NT2/D1 (cell line): ENCODE measurements around the gene RIPK3.

Source experiments
- DNase-seq: peaks from one replicate; pipeline ENCODE4 v3.0.0-alpha.2; 2011; ENCODE audit warnings: low read depth, low spot score
- H3K27me3 ChIP-seq: 2 replicates; pipeline ENCODE4 v1.6.0; 2011; ENCODE audit warnings: mild to moderate bottlenecking; ENCODE audit not compliant: insufficient read length, insufficient read depth
- H3K36me3 ChIP-seq: 2 replicates; pipeline ENCODE4 v1.6.1; 2011; ENCODE audit warnings: mild to moderate bottlenecking, low read length, mixed read lengths; ENCODE audit not compliant: insufficient read depth, insufficient read length
- H3K4me1 ChIP-seq: 2 replicates; pipeline ENCODE4 v1.5.1; 2011; ENCODE audit not compliant: insufficient read depth, insufficient read length
- H3K4me3 ChIP-seq: 2 replicates; pipeline ENCODE4 v1.5.1; 2011; ENCODE audit warnings: low read depth; ENCODE audit not compliant: insufficient read length
- H3K9ac ChIP-seq: 2 replicates; pipeline ENCODE4 v1.6.0; 2011; ENCODE audit warnings: low read depth; ENCODE audit not compliant: insufficient read length
- H3K9me3 ChIP-seq: 2 replicates; pipeline ENCODE4 v1.5.1; 2011; ENCODE audit warnings: mild to moderate bottlenecking, low read length; ENCODE audit not compliant: insufficient read depth
- SUZ12 ChIP-seq: IDR thresholded peaks from 2 replicates; pipeline ENCODE4 v1.6.1; 2011; ENCODE audit not compliant: insufficient read length, insufficient read depth; ENCODE audit errors: extremely low read depth
- YY1 ChIP-seq: IDR thresholded peaks from 2 replicates; pipeline ENCODE4 v1.6.1; 2011; ENCODE audit not compliant: insufficient read length, insufficient read depth
- ZNF274 ChIP-seq: IDR thresholded peaks from 2 replicates; pipeline ENCODE4 v1.6.1; 2011; ENCODE audit warnings: mild to moderate bottlenecking, low read depth, low read length

Gene RIPK3

GRCh38 chr14:24325041-24325530, 14.7 kb downstream of the RIPK3 start:
- Histone ChIP-seq H3K9me3 (no peaks in the 10 kb centered on the region), H3K9ac (no peak overlapping the region), H3K36me3 (no peaks in the 10 kb centered on the region), H3K27me3 (peaks cover 8% of the 10 kb centered on the region), H3K4me1 (no peaks in the 10 kb centered on the region), H3K4me3 (no peak overlapping the region)
- TF ChIP-seq YY1 = no peak
- no peak for TF ChIP-seq SUZ12
- TF ChIP-seq ZNF274 = no peak
- no peak for DNase-seq

DNA sequence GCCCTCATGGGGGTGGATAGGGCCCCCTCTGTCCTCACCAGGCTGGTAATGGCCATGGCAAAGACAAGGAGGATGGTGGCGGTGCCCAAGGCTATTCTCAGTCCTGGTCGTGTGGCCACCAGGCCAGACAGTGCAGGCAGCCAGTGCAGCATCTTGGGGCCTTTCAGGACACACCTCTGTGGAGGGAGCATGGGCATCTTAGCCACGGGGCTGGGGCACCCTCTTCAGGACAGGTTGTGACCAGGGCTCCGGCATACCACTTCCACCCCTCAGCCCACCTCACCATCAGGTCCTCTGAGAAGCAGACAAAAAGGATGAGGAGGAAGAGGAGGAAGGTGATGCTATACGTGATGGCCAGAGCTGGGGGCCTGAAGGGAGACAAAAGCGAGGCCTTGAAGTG, 15.8 kb downstream of the RIPK3 start:
- TF ChIP-seq SUZ12 (no peak), YY1 (no peak), ZNF274 (no peak)
- Histone ChIP-seq H3K4me1 (no peaks in the 10 kb centered on the region), H3K9me3 (no peaks in the 10 kb centered on the region), H3K4me3 (no peak overlapping the region), H3K27me3 (peaks cover 2% of the 10 kb centered on the region), H3K9ac (no peak overlapping the region), H3K36me3 (no peaks in the 10 kb centered on the region)
- no peak for DNase-seq

DNA sequence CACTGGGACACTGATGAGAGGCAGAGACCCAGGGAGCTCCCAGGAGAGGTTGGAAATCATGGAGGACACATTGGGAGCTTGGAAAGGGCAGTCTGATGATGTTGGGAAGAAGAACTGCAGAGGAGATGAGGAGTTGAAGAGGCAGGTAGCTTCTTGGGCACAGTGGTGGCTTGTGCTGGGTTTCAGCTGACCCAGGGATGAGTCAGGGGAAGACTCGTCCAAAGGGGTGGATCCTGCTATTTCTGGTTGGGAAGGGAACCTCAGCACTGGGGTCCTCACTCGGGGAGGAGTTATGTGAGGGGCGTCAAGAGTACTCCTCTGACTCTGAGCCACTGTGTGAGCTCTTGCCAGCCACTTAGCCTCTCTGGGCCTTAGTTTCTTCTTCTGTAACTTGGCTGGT, 16.4 kb downstream of the RIPK3 start:
- Histone ChIP-seq H3K27me3 (no peaks in the 10 kb centered on the region), H3K9me3 (no peaks in the 10 kb centered on the region), H3K4me1 (no peaks in the 10 kb centered on the region), H3K36me3 (no peaks in the 10 kb centered on the region), H3K9ac (no peak overlapping the region), H3K4me3 (no peak overlapping the region)
- DNase-seq = no peak
- TF ChIP-seq YY1 (no peak), SUZ12 (no peak), ZNF274 (no peak)

- TF ChIP-seq YY1 = no peak
- no peak for TF ChIP-seq ZNF274
- no peak for TF ChIP-seq SUZ12
- Histone ChIP-seq H3K36me3 (no peaks in the 10 kb centered on the region), H3K9ac (no peak overlapping the region)
Observed at GRCh38 chr14:24322672-24323071, 17.1 kb downstream of the RIPK3 start.

DNA sequence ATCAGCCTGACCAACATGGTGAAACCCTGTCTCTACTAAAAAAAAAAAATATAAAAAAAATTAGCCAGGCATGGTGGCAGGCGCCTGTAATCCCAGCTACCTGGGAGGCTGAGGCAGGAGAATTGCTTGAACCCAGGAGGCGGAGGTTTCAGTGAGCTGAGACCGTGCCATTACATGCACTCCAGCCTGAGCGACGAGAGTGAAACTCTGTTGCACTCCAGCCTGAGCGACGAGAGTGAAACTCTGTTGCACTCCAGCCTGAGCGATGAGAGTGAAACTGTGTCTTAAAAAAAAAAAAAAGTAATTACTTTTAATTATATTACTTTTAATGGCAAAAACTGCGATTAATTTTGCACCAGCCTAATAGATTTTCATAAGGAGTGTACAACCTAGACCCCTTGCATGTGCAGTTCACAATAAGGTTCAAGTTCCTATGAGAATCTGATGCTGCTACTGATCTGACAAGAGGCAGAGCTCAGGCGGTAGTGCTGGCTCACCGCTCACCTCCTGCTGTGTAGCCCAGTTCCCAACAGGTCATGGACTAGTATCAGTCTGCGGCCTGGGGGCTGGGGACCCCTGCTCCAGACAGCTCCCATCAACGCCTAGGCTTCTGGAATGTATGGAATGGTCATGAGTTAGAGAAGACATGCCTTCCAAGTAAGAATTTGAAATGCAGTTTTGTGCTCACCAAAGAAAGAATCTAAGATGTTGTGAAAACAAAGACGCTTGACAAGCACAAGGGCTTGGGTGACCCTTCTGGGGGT, 18.4 kb downstream of the RIPK3 start:
- DNase-seq = no peak
- Histone ChIP-seq H3K9ac (no peak overlapping the region), H3K36me3 (peaks cover 1% of the 10 kb centered on the region), H3K4me3 (no peak overlapping the region), H3K27me3 (no peaks in the 10 kb centered on the region), H3K9me3 (no peaks in the 10 kb centered on the region), H3K4me1 (no peaks in the 10 kb centered on the region)
- TF ChIP-seq YY1 (no peak), SUZ12 (no peak), ZNF274 (no peak)

More at GRCh38 chr14:24322672-24323071, 17.1 kb downstream of the RIPK3 start:
- Histone ChIP-seq H3K4me1 (no peaks in the 10 kb centered on the region), H3K4me3 (no peak overlapping the region), H3K9me3 (no peaks in the 10 kb centered on the region), H3K27me3 (no peaks in the 10 kb centered on the region)
- no peak for DNase-seq

- H3K36me3 ChIP-seq = peaks cover 22% of the 10 kb centered on the region
- no peak for DNase-seq
- no peaks in the 10 kb centered on the region for H3K4me1 ChIP-seq
- no peak overlapping the region for H3K4me3 ChIP-seq
- H3K9ac ChIP-seq = no peak overlapping the region
- TF ChIP-seq SUZ12 (no peak), YY1 (no peak), ZNF274 (no peak)
- no peaks in the 10 kb centered on the region for H3K27me3 ChIP-seq
- H3K9me3 ChIP-seq = no peaks in the 10 kb centered on the region
Observed at GRCh38 chr14:24317141-24317928, 22.5 kb downstream of the RIPK3 start.

DNA sequence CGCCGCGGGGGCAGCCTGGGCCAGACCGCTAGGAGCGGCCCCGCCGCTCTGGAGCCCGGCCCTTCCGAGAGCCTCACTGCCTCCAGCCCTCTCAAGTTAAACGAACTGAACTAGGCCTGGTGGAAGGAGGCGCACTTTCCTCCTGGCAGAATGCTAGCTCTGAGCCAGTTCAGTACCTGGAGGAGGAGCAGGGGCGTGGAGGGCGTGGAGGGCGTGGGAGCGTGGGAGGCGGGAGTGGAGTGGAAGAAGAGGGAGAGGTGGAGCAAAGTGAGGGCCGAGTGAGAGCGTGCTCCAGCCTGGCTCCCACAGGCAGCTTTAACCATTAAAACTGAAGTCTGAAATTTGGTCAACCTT, 23.2 kb downstream of the RIPK3 start:
- Histone ChIP-seq H3K36me3 (peaks cover 29% of the 10 kb centered on the region), H3K4me3 (no peak overlapping the region), H3K9ac (no peak overlapping the region), H3K9me3 (no peaks in the 10 kb centered on the region), H3K4me1 (no peaks in the 10 kb centered on the region), H3K27me3 (no peaks in the 10 kb centered on the region)
- no peak for TF ChIP-seq YY1
- TF ChIP-seq ZNF274 = no peak
- TF ChIP-seq SUZ12 = no peak
- no peak for DNase-seq
